Naive thymus-derived CD8-positive, alpha-beta T cell (primary cell): Measurements from ENCODE around the gene FAS. TPM values are rescaled to one million over a fixed set of nuclear protein-coding genes. Genes with fewer than 3 reads are reported as not detected.
A peak's percentile ranks its signal among the peaks of the same experiment; 100 is the strongest.

Source experiments
- ATAC-seq, 2 donors: fragments of 150-1000 bp; cut with Tn5 transposase in 1 of 2; sonication (Bioruptor Pico), chemical (Tn5 transposase) in 1 of 2; 1 replicate in 1 of 2; 2 replicates in 1 of 2; pipeline ENCODE4 v1.10.0; 2021; ENCODE audit warnings: mild to moderate bottlenecking in 2 of 2, moderate library complexity in 2 of 2
- POLR2A ChIA-PET: fragments of 350-600 bp; sonication (Branson Sonifier 250); formaldehyde crosslinking; loops from one replicate; lab custom pipeline; 2021; ENCODE audit warnings: antibody characterized with exemption; lab: Charles Lee
- DNase-seq, 10 donors: peaks; one replicate each; pipeline versions ENCODE4 v3.0.0 to v3.0.0-alpha.2; 2020 to 2022
- H3K27ac Mint-ChIP-seq, 10 donors: one replicate each; pipeline ENCODE4 v1.8.0; 2020 to 2022; ENCODE audit warnings: mild to moderate bottlenecking in 10 of 10, mixed read lengths in 10 of 10, moderate library complexity in 4 of 10, inconsistent platforms in 1 of 10
- H3K27me3 Mint-ChIP-seq, 5 donors: one replicate each; pipeline ENCODE4 v1.8.0; 2021 to 2022; ENCODE audit warnings: mixed read lengths in 5 of 5
- H3K36me3 Mint-ChIP-seq, 3 donors: one replicate each; pipeline ENCODE4 v1.8.0; 2020 to 2022; ENCODE audit warnings: mixed read lengths in 3 of 3, mild to moderate bottlenecking in 2 of 3, inconsistent platforms in 1 of 3
- H3K4me1 Mint-ChIP-seq, 4 donors: one replicate each; pipeline ENCODE4 v1.8.0; 2021 to 2022; ENCODE audit warnings: mixed read lengths in 4 of 4
- H3K4me3 Mint-ChIP-seq, 10 donors: one replicate each; pipeline ENCODE4 v1.8.0; 2020 to 2022; ENCODE audit warnings: mild to moderate bottlenecking in 10 of 10, mixed read lengths in 10 of 10, moderate library complexity in 6 of 10, inconsistent platforms in 1 of 10
- H3K9me3 Mint-ChIP-seq, 9 donors: one replicate each; pipeline ENCODE4 v1.8.0; 2020 to 2022; ENCODE audit warnings: mixed read lengths in 9 of 9, mild to moderate bottlenecking in 3 of 9, inconsistent platforms in 1 of 9, moderate library complexity in 1 of 9
- polyA plus RNA-seq, 3 donors: library from polyadenylated mRNA; unstranded; fragments of 300-500 nt; fragmentation: Illumina TruSeq; gene quantifications; one replicate each; pipeline ENCODE4 v1.2.3, GENCODE V29; 2021
- total RNA-seq, 8 experiments: library from RNA in 2 of 8; stranded (reverse) in 2 of 8; gene quantifications; one replicate each; pipeline ENCODE4 v1.2.3 and lab custom pipeline; 2021 to 2026

The FAS gene
- total and polyA plus RNA-seq, 5 experiments from 2014 or later, result 1.2 to 9.0 (median 4.2) TPM

DNA sequence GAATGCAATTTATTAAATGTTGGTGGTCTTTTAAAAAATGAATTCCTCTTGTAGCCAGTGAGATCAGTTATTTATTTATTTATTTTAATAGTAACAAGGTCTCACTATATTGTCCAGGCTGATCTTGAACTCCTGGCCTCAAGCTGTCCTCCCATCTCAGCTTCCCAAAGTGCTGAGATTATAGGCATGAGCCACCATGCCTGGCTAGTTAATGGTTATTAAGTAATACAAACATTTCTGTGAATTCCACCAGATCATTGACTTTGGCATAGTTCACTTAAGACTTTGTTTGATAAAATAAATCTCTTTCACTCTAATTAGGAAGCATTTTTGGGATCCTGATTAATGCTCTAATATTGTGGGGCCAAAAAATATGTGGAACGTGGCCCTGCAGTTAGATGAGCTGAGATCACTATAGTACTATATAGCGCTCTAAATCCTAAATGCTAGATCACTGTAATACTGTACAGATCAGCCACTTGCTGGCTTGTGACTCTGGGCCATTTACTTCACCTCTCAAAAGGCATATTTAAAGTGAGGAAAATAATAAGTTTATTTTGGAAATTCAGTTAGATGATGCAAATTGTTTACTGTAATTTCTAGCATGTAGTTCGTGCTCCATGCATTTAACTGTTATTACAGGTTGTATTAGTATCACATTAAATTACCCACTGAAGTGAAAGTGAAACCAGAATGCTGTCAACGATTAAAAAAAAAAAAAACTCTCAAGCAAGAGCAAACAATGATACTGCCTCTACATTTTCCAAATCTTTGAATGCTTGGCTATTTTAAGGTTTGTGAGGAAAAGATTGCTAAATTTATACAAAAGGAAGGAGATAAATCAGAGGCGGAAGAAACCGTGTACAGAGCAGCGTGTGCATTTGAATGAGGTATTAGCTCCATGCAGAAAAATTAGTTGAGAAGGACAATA, 15.9 kb upstream of the FAS start:
- ATAC-seq (peak; percentile 54 to 73), DNase-seq (peak in 3 of 10 donors; percentile 44 to 49 (median 45))
- Mint-ChIP-seq H3K9me3 (no peaks in the 10 kb centered on the region), H3K4me3 (peak overlapping the region; percentile 91 to 100 (median 96)), H3K36me3 (no peaks in the 10 kb centered on the region), H3K27ac (peak overlapping the region; percentile 86 to 99 (median 94)), H3K27me3 (no peaks in the 10 kb centered on the region), H3K4me1 (peaks cover 4 to 14% (median 12%) of the 10 kb centered on the region in 4 donors)
- POLR2A ChIA-PET, result interaction anchor here (1.0 kb wide), 3 partner anchors 15 to 1157 kb away, joined by 3 to 4 read pairs (median 4); partner anchors contain the start of gene ATAD1

- DNase-seq, result no peak
- POLR2A ChIA-PET, result interaction anchor here (1.0 kb wide), 1 partner anchor 14 kb away, joined by 4 read pairs; no protein-coding TSS in a partner anchor
Measured at GRCh38 chr10:88975377-88975720, 15.2 kb upstream of the FAS start.

DNA sequence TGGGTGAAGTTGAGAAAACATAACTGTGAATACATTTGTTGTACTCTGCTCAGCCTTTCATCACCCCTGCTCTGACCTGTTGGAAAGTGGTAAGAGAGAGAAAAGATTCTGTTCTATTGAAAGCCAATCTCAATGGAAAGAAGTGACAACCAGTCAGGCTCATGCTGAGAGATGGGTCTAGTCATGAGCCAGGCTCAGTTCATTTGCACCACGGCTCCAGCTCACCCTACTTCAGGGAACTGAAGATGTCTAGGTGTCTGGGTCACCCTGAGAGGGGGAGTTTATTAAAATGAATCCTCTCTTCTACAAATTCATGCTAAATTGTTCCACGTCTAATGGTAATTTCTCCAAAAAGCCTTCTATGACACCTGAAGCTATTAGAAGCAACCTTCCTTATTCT, 12.1 kb upstream of the FAS start:
- ATAC-seq, result no peak
- no peak overlapping the region for H3K4me3 Mint-ChIP-seq
- no peaks in the 10 kb centered on the region for H3K9me3 Mint-ChIP-seq
- no peaks in the 10 kb centered on the region for H3K27me3 Mint-ChIP-seq
- POLR2A ChIA-PET, result no interaction called here
- H3K36me3 Mint-ChIP-seq, result no peaks in the 10 kb centered on the region
- H3K27ac Mint-ChIP-seq, result no peak overlapping the region
- no peak for DNase-seq
- H3K4me1 Mint-ChIP-seq, result peaks cover 4 to 14% (median 12%) of the 10 kb centered on the region in 4 donors

More at GRCh38 chr10:88975377-88975720, 15.2 kb upstream of the FAS start:
- H3K9me3 Mint-ChIP-seq, result no peaks in the 10 kb centered on the region
- H3K4me3 Mint-ChIP-seq, result peak overlapping the region; percentile 91 to 100 (median 96)
- H3K36me3 Mint-ChIP-seq, result no peaks in the 10 kb centered on the region
- H3K27ac Mint-ChIP-seq, result peak overlapping the region; percentile 86 to 99 (median 94)
- no peaks in the 10 kb centered on the region for H3K27me3 Mint-ChIP-seq
- ATAC-seq, result peak; percentile 16 to 23
- peaks cover 4 to 14% (median 12%) of the 10 kb centered on the region in 4 donors for H3K4me1 Mint-ChIP-seq

DNA sequence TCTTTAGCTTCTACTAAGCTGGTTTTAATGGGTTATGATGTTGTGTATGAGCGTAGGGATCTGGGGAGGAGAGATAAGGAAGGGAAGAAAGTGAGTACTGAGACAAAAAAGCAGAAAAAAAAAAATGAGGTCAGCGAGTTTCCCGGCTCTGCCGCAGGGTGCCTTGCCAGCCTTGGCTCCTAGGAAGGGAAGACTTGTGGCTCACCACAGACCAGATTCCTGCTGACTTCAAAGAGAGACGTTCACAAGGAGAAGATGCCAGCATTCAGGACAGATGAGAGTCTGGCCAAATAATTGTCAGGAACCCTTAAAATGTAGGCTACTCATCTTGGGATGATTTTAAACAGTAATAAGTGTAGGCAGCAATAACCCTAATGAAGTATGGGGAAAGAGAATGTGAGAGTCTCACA, 11.4 kb upstream of the FAS start:
- Mint-ChIP-seq H3K4me3 (no peak overlapping the region), H3K27me3 (no peaks in the 10 kb centered on the region), H3K4me1 (peaks cover 6 to 14% (median 12%) of the 10 kb centered on the region in 4 donors), H3K36me3 (no peaks in the 10 kb centered on the region), H3K27ac (peak overlapping the region in 1 of 10 donors; percentile 39), H3K9me3 (no peaks in the 10 kb centered on the region)
- no peak for DNase-seq
- ATAC-seq, result no peak
- POLR2A ChIA-PET, result no interaction called here

GRCh38 chr10:88979603-88980002, 11.0 kb upstream of the FAS start:
- Mint-ChIP-seq H3K27ac (peak overlapping the region in 1 of 10 donors; percentile 39), H3K9me3 (no peaks in the 10 kb centered on the region), H3K27me3 (no peaks in the 10 kb centered on the region), H3K4me3 (no peak overlapping the region), H3K4me1 (peaks cover 5 to 12% (median 10%) of the 10 kb centered on the region in 4 donors), H3K36me3 (no peaks in the 10 kb centered on the region)
- DNase-seq, result no peak
- POLR2A ChIA-PET, result no interaction called here
- ATAC-seq, result no peak

- H3K4me3 Mint-ChIP-seq, result no peak overlapping the region
- ATAC-seq, result no peak
Measured at GRCh38 chr10:88980247-88980646, 10.4 kb upstream of the FAS start.

DNA sequence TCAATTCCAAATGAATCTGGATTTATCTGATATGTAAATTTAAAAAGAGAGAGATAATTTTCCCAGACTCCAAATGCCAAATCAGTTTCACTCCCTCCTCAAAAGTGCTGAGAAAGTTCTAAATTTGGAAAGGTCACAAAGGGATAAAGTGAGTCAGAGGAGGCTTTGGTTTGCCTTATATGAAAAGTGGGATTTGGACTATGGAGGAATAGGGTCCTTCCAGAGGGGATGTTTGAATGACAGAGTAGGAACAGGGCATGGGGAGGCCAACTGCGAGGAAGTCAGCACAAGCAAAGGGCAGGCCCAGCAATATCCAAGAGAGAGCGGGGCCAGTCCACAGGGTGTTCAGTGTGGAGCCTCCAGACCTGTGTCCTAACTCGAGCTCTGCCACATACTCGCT, 9.8 kb upstream of the FAS start:
- POLR2A ChIA-PET, result interaction anchor here (0.6 kb wide), 1 partner anchor 10 kb away, joined by 3 read pairs; no protein-coding TSS in a partner anchor
- H3K4me3 Mint-ChIP-seq, result no peak overlapping the region
- H3K27ac Mint-ChIP-seq, result no peak overlapping the region
- no peaks in the 10 kb centered on the region for H3K27me3 Mint-ChIP-seq
- no peak for DNase-seq
- peaks cover 0 to 4% (median 0%) of the 10 kb centered on the region in 4 donors for H3K4me1 Mint-ChIP-seq
- peaks cover 0 to 2% (median 0%) of the 10 kb centered on the region in 9 donors for H3K9me3 Mint-ChIP-seq
- no peaks in the 10 kb centered on the region for H3K36me3 Mint-ChIP-seq
- no peak for ATAC-seq

More at GRCh38 chr10:88980247-88980646, 10.4 kb upstream of the FAS start:
- POLR2A ChIA-PET, result interaction anchor here (0.6 kb wide), 1 partner anchor 11 kb away, joined by 3 read pairs; no protein-coding TSS in a partner anchor
- no peak overlapping the region for H3K27ac Mint-ChIP-seq
- peaks cover 2 to 5% (median 4%) of the 10 kb centered on the region in 4 donors for H3K4me1 Mint-ChIP-seq
- H3K9me3 Mint-ChIP-seq, result peaks cover 0 to 1% (median 0%) of the 10 kb centered on the region in 9 donors
- no peak for DNase-seq
- H3K36me3 Mint-ChIP-seq, result no peaks in the 10 kb centered on the region
- no peaks in the 10 kb centered on the region for H3K27me3 Mint-ChIP-seq

DNA sequence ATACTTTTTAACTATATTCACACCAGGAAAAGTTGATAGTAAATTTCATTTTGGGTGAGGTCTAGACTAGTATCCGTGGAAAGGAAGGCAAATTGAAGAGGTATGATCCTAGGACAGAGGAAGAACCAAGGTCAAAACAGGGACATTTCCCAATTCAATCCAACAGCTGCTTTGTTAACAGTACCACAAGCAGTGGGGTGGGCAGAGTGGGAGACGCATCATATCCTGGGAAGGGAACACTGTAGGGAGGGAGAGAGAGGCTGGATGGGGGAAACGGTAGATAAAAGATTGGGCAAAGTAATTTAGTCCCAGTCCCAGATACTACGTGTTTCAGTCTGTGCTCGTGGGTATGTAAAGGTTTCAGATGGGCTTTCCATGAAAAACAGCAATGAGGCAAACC, 9.2 kb upstream of the FAS start:
- no peak overlapping the region for H3K4me3 Mint-ChIP-seq
- H3K27ac Mint-ChIP-seq, result no peak overlapping the region
- peaks cover 3 to 6% (median 4%) of the 10 kb centered on the region in 4 donors for H3K4me1 Mint-ChIP-seq
- ATAC-seq (no peak), DNase-seq (no peak)
- H3K36me3 Mint-ChIP-seq, result peaks cover 0 to 5% (median 0%) of the 10 kb centered on the region in 3 donors
- POLR2A ChIA-PET, result no interaction called here
- no peaks in the 10 kb centered on the region for H3K27me3 Mint-ChIP-seq
- peaks cover 0 to 7% (median 3%) of the 10 kb centered on the region in 9 donors for H3K9me3 Mint-ChIP-seq

GRCh38 chr10:88982366-88982765, 8.2 kb upstream of the FAS start:
- Mint-ChIP-seq H3K4me3 (no peak overlapping the region), H3K36me3 (peaks cover 0 to 6% (median 0%) of the 10 kb centered on the region in 3 donors), H3K27ac (no peak overlapping the region), H3K27me3 (no peaks in the 10 kb centered on the region), H3K4me1 (peaks cover 6 to 8% (median 7%) of the 10 kb centered on the region in 4 donors), H3K9me3 (peaks cover 0 to 11% (median 5%) of the 10 kb centered on the region in 9 donors)
- no peak for ATAC-seq
- POLR2A ChIA-PET, result no interaction called here
- no peak for DNase-seq

DNA sequence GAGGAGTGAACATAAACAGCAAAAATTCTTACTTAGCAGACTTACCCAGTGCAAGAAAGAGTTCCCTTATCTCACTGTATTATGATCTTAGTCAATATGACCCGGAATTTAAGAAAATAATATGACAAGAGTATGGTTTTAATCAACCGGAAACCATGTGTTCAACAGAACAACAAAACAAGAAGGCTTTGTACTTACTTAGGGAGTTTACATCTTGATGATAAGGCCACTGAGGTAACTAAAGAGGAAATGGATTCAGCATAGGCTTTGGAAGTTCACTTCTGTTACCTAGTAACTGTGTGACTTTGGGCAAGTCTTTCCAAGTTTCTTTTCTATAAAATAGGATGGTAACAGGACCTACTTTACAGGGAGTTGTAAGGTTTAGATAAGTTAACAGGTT, 7.4 kb upstream of the FAS start:
- Mint-ChIP-seq H3K4me3 (no peak overlapping the region), H3K4me1 (peaks cover 10 to 16% (median 14%) of the 10 kb centered on the region in 4 donors), H3K27me3 (no peaks in the 10 kb centered on the region), H3K36me3 (peaks cover 0 to 6% (median 3%) of the 10 kb centered on the region in 3 donors), H3K9me3 (peaks cover 0 to 17% (median 5%) of the 10 kb centered on the region in 9 donors), H3K27ac (no peak overlapping the region)
- DNase-seq (no peak), ATAC-seq (no peak)
- POLR2A ChIA-PET, result no interaction called here

DNA sequence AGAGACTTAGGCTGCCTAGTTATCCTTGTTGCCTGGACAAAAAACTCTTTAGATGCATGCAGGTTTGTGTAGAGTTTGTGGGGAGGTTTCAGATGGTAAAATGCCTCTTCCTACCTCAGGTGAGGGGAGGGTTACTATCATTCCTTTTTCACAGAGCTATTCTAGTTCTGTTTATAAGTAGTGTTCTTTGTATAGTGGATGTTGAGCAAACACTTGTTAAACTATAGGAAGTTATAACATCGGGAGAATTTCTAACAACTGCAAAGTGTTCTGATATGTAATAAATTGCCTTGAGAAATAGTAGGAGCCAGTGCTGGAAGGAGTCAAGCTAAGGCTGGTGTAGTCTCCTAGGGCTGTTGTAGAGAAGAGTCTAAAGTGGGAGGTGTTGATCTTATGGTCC, 6.7 kb upstream of the FAS start:
- H3K4me3 Mint-ChIP-seq, result no peak overlapping the region
- peaks cover 12 to 21% (median 19%) of the 10 kb centered on the region in 4 donors for H3K4me1 Mint-ChIP-seq
- no peak for ATAC-seq
- no peak for DNase-seq
- H3K27me3 Mint-ChIP-seq, result no peaks in the 10 kb centered on the region
- H3K9me3 Mint-ChIP-seq, result peaks cover 0 to 17% (median 5%) of the 10 kb centered on the region in 9 donors
- H3K36me3 Mint-ChIP-seq, result peaks cover 0 to 6% (median 3%) of the 10 kb centered on the region in 3 donors
- H3K27ac Mint-ChIP-seq, result no peak overlapping the region
- POLR2A ChIA-PET, result no interaction called here

GRCh38 chr10:88984525-88984924, 6.1 kb upstream of the FAS start:
- DNase-seq (no peak), ATAC-seq (no peak)
- Mint-ChIP-seq H3K36me3 (peaks cover 0 to 6% (median 3%) of the 10 kb centered on the region in 3 donors), H3K9me3 (peaks cover 0 to 17% (median 5%) of the 10 kb centered on the region in 9 donors), H3K27me3 (no peaks in the 10 kb centered on the region), H3K4me3 (no peak overlapping the region), H3K27ac (no peak overlapping the region), H3K4me1 (peaks cover 14 to 27% (median 24%) of the 10 kb centered on the region in 4 donors)
- POLR2A ChIA-PET, result no interaction called here
